OCI-M1 (cell line): ENCODE results near the gene RNF40.

Experiments used
- DNase-seq: peaks from one replicate; lab custom pipeline; 2025; lab: John Stamatoyannopoulos, UW

RNF40 gene

DNA sequence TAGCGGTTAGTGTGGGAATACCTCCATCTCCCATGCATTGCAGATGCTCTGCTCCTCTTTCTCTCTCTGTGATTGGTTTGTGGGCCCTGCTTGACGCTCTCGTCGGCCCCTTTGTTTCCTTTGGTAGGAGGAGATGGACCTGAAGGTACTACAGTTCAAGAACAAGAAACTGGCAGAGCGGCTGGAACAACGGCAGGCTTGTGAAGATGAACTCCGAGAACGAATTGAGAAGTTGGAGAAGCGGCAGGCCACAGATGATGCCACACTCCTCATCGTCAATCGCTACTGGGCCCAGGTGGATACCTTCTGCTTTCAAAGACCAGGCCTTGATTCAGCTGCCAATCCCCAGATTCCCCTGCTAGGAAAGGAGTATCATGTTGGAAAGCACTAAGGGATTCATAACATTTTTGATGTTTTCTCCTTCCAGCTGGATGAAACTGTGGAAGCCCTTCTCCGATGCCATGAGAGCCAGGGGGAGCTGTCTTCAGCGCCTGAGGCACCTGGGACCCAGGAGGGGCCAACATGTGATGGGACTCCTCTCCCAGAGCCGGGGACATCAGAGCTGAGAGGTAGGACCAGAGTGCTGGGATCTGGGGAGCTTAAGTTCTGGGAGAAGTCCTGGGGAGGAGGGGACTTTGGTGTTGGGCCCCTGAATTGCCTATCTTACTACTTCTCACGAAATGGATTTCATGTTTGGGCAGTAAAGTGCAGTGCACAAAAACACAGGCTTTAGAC lies 1.0 kb downstream of the RNF40 start:
- DNase-seq, result no peak

DNA sequence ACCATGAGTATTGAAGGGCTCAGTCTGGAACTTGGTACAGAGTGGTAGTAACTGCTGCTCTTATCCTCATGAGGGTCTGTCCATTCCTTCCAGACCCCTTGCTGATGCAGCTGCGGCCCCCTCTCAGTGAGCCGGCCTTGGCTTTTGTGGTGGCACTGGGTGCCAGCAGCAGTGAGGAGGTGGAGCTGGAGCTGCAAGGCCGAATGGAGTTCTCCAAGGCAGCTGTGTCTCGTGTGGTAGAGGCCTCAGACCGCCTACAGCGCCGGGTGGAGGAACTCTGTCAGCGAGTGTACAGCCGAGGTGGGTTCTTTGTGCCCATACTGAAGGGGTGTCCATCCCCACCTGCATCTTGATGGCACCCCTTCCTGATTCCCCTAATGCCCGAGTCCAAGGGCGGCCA lies 2.0 kb downstream of the RNF40 start:
- DNase-seq, result no peak

DNA sequence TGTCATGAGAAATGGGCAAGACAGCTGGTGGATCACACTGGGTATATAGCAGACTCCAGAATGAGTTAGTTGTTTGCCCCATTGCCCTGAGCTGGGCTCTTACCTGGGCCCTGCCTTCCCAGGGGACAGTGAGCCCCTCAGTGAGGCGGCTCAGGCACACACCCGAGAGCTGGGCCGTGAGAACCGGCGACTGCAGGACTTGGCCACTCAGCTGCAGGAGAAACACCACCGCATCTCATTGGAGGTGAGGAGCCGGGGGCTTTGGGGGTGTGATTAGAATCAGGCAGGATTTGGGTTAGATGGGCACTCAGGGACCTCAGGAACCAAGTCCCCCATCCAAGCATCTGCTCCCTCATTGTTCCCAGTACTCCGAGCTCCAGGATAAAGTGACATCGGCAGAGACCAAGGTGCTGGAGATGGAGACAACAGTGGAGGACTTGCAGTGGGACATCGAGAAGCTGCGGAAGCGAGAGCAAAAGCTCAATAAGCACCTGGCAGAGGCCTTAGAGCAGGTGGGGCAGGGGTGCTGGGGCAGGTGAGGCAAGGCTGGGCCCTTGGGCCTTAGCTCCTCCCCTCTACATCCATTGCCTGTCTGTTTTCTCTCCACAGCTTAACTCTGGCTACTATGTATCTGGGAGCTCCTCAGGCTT lies 2.8 kb downstream of the RNF40 start:
- DNase-seq, result no peak

DNA sequence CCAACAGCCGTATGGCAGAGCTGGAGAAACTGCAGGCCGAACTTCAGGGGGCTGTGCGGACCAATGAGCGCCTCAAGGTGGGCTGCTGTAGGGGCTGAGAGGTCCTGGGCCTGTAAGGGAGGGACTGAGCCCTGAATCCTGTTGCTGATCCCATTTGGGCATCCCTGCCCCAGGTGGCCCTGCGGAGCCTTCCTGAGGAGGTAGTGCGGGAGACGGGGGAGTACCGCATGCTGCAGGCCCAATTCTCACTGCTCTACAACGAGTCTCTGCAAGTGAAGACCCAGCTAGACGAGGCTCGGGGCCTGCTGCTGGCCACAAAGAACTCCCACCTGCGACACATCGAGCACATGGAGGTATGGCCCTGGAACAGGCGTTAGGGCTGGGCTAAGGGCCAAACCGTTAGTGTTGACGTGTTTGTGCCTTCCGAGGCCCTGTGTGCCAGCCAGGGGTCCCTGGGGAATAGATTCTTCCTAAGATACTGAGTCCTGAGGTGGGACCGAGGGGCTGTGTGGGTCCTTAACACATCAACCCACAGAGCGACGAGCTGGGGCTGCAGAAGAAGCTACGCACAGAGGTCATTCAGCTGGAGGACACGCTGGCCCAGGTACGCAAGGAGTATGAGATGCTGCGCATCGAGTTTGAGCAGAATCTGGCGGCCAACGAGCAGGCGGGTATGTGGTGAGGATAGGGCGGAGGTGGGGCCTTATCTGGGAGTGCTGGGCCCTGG lies 4.2 kb downstream of the RNF40 start:
- no peak for DNase-seq

DNA sequence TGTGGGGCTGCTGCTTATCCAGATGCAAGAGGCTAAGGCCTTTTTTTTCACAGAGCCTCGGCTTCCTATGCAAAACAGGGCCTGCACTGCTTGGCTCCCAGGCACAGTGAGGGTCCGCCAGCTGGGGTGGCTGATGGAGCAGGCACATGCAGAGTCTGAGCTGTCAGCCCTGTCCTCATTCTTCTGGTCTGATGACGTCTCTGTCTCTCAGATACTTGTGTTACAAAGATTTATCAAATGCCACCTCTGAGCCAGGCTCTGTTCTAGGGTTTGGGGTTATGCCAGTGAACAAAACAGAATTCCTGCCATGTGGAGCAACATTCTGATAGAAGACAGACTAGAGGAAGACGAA lies 4.8 kb downstream of the RNF40 start:
- no peak for DNase-seq

DNA sequence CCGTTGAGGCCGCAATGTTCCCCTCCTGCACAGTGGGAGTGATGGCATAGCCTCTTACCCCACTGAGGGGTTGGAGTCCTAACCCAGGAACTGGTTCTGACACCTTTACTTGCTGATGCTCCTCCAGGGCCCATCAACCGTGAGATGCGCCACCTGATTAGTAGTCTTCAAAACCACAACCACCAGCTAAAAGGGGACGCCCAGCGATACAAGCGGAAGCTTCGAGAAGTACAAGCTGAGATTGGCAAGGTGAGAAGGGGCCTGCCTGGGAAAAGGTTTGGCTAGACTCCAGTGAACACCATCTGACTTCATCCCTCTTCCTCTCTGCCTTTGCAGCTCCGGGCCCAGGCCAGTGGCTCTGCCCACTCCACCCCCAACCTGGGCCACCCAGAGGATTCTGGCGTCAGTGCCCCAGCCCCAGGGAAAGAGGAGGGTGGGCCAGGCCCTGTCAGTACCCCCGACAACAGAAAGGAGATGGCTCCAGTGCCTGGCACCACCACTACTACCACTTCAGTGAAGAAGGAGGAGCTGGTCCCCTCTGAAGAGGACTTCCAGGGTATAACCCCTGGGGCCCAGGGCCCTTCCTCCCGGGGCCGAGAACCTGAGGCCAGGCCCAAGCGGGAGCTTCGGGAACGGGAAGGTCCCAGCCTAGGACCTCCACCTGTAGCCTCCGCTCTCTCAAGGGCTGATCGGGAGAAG lies 5.8 kb downstream of the RNF40 start:
- no peak for DNase-seq

DNA sequence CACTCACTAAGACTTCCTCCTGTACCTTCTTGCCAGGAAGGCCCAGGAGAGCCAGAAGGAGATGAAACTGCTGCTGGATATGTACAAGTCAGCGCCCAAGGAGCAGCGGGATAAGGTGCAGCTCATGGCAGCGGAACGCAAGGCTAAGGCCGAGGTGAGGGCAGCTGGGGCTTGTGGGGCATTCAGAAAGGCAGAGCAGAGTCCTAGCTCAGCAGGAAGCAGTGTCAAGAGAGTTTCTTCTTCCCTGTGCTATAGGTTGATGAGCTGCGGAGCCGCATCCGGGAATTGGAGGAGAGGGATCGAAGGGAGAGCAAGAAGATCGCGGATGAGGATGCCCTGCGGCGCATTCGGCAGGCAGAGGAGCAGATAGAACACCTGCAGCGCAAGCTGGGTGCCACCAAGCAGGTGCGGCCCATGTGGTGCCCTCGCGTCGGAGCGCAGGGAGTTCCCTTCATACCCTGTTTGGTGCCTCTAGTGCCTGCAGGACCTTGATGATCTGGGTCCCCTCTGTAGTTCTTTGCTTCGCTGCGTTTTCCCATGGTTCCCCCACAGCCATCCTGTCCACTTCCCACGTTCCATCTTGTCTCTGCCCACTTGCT lies 6.6 kb downstream of the RNF40 start:
- no peak for DNase-seq

DNA sequence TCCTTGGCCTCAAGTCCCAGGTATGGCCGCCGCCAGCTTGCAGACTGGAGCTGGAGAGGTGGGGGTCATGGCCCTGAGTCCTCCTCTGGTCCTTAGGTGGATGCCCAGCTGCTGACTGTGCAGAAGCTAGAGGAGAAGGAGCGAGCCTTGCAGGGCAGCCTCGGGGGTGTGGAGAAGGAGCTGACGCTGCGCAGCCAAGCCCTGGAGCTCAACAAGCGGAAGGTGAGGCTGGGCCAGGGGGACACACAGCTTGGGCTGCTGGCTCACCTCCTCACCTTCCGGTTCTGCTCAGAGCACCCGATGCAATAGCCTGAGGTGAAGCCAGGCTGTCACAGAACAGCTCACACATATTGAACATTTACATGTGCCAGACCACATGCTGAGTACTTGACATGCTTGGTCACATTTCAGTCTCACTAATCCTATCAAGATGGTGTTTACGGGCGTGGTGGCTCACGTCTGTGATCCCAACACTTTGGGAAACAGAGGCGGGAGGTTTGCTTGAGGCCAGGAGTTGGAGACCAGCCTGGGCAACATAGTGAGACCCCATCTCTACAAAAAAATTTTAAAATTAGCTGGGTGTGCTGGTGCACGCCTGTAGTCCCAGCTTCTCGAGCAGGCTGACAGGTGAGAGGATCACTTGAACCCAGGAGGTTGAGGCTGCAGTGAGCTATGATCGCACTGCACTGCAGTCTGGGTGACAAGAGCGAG lies 7.4 kb downstream of the RNF40 start:
- DNase-seq, result no peak

DNA sequence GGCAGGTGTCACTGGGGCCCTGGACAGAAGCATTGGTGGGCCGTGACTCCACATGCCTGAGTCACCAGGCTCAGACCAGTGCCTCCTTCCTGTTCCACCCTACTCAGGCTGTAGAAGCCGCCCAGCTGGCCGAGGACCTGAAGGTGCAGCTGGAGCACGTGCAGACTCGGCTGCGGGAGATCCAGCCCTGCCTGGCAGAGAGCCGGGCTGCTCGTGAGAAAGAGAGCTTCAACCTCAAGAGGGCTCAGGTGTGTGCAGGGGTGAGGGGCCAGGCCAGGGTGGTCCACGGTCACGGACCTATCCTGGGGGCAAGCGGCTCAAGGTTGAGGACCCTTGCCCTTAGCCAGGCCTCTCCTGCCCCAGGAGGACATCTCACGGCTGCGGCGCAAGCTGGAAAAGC lies 9.6 kb downstream of the RNF40 start:
- no peak for DNase-seq

DNA sequence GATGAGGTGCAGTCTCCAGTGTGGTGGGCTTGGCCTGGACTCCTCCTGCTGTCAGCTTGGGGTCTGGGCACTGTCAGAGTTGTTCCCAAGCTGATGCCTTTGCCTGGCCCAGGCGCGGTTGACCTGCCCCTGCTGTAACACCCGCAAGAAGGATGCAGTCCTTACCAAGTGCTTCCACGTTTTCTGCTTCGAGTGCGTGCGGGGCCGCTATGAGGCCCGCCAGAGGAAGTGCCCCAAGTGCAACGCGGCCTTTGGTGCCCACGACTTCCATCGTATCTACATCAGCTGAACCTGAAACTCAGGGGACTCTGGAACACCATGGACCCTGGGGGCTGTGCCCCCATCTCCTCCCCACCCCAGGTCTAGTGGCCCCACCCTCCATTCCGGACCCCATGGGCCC lies 11.7 kb downstream of the RNF40 start:
- no peak for DNase-seq

DNA sequence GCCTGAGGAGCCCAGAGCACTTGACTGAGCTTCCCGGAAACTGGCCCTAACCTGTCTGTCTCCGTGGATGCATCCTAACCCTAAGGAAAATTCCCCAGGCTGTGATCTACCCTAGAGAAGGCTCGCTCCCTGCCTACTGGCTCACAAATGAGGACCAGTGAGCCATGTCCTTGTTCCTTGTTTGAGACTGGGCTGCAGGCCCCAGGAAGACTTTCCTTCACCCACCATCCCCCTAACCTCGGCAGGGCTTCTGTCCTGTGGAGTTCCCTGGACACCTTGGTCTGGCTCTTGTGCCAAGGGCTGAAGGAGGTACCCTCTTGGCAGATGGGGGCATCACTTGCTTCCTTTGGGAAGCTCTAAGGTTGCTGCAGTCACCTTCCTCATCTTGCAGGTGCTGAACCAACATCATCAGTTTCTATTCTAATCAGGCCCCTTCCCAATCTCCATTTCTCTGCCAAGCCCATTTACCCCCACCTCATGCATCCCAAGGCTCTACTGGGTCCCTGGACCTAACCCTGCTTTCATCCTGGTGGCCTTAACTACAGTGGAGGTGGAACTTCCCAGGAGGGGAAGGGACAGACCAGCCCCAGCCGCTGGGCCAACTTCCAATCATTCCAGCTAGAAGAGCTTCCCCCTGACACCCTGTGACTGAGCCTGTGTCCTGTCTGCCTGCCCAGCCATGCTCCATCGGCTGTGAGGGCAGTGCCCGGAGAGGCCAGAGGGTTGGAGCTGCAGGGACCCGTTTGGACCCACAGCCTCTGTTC lies 12.4 kb downstream of the RNF40 start:
- peak; percentile 61 for DNase-seq

DNA sequence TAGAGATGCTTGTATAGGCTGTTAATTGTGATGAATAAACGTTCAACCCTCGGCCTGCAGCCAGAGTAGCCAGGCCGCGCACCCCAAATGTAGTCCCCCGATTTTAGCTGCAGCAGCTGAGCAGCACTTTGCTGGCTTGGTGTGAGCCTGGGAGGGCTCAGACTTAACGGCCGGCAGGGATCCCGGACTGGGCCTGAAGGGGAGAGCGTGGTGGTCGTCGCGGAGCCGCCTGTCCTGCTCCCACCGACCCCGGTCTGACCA lies 12.9 kb downstream of the RNF40 start:
- DNase-seq, result no peak

DNA sequence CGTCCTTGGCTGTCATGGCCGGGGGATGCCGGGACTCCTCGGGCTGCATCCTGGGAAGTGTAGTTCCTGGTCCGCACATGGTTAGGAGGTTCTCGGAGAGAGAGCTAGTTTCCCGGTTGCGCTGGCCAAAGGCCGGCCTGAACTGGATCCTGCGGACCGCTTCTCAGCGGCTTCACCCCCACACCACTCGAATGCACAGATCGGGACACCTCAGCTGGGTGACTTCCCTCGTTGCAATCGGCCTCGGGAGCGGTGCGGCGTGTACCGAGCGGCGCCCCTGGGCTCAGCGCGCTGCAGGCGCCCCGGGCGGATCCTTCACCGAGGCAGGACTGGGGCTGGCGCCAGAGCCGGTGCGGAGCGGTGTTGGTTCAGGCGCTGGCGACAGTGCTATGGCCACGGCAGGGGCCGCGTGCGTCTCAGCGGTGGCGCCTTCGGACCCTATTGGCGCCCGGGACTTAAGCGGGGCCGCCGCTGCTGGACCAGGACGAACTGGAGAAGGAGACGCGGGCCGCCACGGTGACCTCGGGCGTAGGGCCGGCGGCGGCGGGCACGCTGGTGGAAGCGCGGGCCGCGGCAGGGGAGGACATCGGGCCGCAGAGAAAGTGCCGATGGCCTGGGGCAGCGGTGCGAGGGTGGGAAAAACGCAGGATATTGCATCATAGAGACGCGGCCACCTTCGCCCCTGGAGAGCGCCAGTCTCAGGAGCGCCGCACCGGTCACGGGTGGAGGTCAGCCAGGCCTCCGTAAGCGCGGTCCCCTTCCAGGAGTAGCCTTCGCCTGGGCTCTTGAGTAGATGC lies 13.5 kb downstream of the RNF40 start:
- DNase-seq, result peak; percentile 97

DNA sequence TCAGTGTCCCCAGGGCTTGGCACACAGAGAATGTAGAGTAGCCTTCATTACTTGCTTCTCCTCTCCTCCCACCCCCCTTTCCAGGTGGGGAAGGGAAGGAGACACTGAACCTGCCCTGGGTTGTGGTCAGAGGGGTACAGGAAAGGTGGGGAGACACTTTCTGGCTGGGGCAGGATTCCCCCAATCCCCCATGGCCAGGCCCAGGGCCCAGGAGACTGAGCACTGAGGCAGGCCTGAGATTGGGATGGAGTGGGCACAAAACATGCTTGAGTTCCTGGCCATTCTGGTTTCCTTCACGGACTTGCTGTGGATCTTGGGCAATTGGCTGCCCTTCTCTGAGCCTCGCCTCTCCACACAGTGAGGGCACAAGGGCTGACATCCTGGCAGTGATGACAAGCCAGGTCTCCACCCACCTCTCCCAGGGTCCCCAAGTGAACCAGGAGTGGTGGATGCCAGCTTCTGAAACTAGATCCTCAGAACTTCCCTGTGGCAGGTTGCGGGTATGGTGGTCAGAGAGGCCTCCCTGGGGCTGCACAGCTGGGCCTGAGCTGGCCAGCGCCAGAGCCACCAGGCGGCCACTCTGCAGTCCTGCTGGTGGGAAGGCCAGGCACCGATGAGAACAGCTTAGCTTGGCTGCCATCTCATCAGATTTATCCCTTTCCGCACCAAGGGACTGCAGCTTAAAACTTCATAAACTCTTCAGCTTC lies 15.6 kb downstream of the RNF40 start:
- no peak for DNase-seq

DNA sequence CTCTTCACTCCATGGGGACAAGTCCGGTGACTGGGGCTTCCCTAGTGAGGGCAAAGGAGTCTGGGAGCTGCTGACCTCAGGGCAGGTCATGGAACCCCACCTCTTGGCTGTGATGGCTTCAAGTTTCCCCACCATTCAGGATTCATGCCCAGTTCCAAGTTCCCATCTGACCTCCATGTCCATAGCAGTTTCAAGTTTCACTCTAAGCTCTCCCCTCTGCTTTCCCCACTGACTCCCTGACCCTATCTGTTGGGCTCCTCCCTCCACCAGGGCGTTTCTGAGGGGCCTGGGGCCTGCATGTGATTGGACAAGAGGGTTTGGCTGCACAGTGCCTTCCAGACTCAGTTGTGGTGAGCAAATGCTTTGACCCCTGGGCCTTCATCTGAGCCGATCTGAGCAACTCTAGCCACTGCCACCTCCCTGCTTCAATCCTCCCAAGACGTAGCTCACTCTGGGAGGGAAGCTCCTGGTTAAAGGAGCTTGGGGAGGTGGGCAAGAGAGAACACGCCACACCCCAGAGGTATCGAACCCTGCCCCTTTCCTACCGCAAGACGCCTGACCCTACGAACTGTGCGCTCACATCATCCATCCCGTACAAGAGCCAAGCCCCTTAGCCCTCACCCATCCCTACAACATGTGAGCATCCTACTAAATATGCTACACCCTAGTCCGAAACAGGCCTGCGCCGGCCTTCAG lies 16.6 kb downstream of the RNF40 start:
- DNase-seq, result peak; percentile 82

DNA sequence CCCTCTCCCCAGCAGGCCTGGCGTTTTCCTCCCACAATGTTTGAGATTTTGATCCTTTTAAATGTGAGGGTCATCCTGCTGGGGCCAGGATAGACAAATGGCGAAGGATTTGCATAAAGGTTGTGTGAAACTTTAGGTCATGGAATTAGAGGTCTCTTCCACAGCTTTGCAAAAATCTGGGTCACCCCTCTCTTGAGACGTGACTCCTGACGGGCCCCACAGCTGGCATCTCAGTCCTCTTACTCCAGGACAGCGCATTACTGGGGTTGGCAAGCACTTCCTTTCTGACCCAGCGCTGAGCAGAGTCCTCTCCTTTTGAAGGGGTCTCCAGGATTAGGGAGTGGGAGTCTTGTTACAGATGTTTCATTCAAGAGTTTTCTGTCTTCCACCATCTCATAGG lies 17.5 kb downstream of the RNF40 start:
- no peak for DNase-seq

DNA sequence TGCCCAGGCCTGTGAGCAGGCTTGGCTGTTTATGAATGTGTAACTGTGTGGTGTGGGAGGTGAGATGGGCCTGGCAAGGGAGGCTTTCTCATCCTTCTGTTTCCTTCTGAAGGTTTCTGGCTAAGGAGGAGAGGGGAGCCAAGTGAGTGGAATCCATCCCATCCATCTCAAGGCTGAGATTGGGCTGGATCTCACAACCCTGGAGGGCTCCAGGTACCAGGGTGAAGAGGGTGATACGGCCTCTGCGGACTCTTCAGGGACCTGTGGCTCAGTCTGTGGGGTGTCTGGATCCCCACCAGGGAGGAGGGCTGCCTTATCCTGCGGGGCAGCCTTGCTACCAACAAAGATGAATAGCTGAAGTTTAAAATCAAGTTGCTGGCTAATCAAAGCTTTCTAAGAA lies 17.9 kb downstream of the RNF40 start:
- no peak for DNase-seq

DNA sequence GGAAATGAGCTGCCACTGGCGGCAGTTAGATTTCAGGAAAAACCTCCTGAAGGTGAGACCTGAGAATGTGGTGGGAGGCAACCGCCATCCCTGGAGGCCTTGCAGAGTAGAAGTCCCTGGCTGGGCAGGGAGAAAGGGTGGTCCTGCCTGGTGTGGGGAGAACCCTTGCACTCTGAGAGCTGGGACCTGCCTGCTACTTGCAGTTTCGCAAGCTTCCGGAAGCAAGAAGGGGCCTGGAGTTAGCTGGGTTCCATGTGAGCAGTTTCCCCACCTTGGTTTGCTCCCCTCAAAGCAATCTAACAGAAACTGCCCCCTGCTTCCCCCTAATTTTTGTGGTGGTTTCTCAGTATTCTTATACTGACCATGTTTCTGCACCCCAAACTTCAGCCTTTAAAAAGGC lies 18.4 kb downstream of the RNF40 start:
- no peak for DNase-seq
